DLD1 (cell line): Measurements from ENCODE around the gene TMEM245.
"Not testable (repeated sequence)": the region's sequence is repeated elsewhere in the genome, so short reads cannot be mapped to it uniquely, and the experiment has no call there.

Experiments used
- in situ Hi-C: cut with HindIII; loops from 2 replicates; pipeline ENCODE4 v1.10.0; 2017; ENCODE audit warnings: low sequenced_read_pairs

TMEM245 gene

DNA sequence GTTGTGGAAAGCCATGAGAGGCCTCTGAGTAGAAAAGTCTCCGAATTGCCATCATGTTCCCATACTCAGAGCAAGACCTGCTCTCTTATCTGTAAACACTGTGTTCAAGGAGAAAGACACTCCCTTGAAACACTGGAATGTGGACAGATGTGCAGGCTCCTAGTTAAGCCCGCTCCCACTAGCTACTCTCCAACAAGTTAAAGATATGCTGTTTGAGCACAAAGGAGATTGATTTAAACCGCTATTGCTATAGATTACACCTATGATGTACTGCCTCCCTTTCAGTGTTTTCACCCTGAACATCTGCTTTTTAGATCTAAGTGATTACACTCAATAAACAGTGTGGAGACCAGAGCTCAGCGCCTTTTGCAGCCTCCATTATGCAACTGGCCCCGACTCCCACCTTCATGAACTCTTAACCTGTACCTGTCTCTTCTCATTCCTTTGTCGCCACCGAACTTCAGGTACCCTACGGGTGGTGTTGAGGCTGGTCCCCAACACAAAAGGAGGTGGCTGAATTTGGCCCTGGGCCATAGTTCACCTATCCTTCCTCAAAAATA is 47.5 kb downstream of the TMEM245 start:
- in situ Hi-C loops = no loop called here

DNA sequence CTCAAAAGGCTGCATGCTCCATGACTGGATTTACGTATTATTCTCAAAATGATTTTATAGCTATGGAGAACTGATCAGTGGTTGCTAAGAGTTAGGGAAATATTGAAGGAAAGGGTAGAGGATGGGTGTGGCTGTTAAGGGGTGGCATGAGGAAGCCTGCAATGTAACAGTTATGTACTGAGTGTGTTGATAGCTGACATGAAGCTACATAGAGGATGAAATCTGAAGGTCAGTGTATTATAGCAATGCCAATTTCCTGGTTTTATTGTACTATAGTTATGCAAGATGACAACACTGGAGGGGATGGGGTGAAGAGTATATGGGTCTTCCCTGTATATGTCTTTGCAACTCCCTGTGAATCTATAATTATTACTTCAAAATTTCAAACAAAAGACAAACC is 51.0 kb downstream of the TMEM245 start:
- in situ Hi-C loops = no loop called here

DNA sequence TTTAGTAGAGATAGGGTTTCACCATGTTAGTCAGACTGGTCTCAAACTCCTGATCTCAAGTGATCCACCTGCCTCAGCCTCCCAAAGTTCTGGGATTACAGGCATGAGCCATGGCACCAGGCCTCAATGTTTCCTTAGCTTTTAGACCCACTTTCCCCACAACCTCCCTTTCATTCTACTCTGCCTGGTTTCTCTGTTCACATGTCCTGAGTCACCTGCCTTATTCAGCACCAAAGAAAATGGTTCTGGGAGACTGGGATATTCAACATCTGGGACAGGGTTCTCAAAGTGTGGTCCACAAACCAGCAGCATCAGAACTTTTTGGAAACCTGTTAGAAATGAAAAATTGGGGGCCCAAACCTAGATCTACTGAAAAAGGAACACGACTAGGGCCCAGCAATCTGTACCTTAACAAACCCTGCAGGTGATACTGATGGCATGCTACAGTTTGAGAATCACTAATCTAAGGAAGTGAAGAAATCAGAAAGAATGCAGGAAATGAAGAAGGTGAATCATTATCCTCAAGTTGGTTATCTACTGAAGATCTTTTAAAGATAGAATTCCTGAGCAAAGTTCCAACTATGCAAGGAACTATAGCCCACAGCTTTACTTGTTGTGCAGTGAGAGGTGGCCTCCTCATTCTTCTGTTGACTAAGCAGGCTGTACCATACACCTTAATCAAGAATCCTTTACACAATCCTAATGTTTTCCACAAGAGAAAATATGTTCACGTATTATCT is 54.6 kb downstream of the TMEM245 start:
- in situ Hi-C loops = no loop called here

DNA sequence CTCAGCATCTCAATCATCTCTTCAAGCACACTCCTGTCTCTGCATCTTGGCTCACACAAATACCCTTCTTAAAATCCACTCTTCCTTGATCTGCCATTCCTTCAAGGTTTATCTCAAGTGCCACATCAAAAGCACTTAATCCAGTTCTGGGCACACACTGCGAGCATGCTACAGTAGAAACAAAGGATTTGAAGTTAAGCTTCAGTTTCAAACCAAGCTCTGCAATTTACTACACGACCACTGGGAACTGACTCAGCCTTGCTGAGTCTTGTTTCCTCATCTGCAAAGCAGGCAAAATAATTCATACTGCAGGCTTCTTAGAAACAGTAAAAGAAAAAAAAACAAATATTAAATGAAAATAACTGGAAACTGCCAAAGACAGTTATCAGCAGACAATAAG is 56.0 kb downstream of the TMEM245 start:
- in situ Hi-C loops = no loop called here

DNA sequence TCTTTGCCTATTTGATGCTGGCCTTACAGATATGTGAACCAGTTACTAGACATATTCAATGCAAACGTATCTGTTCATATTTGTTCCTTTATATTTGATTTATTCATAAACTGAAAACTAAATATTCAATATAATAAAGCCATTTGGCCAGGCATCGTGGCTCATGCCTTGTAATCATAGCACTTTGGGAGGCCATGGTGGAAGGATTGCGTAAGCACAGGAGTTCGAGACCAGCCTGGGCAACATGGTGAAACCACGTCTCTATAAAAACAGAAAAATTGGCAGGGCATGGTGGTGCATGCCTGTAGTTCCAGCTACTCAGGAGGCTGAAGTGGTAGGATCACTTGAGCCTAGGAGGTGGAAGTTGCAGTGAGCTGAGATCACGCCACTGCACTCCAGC is 57.2 kb downstream of the TMEM245 start:
- in situ Hi-C loops = no loop called here

DNA sequence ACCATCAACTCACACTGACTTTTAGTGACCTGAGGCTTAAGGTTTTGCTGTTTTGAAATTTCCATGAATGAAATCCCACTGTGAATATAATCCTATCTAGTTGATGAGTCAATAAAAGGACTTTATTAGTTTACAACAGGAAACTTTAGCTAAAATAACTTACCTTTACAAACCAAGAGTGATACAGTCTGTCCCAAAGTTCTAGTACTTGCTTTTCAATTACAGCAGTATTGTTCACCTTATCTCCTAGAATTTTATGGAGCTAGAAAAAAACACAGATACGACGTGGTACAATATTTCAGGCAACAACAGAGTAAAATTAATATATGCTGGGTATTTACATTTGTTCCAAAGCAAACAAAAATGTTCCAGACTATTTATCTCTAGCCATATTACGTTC is 59.6 kb downstream of the TMEM245 start:
- in situ Hi-C loops = no loop called here

DNA sequence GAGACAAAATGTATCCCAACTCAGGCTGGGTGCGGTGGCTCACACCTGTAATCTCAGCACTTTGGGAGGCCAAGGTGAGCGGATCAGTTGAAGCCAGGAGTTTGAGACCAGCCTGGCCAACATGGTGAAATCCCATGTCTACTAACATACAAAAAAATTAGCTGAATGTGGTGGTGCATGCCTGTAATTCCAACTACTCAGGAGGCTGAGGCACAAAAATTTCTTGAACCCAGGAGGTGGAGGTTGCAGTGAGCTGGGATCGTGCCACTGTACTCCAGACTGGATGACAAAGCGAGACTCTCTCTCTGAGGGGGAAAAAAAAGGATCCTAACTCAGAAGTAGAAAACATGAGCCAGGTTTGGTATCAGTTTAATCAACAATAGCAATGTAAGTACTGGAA is 66.6 kb downstream of the TMEM245 start:
- in situ Hi-C loops = not testable (repeated sequence)

DNA sequence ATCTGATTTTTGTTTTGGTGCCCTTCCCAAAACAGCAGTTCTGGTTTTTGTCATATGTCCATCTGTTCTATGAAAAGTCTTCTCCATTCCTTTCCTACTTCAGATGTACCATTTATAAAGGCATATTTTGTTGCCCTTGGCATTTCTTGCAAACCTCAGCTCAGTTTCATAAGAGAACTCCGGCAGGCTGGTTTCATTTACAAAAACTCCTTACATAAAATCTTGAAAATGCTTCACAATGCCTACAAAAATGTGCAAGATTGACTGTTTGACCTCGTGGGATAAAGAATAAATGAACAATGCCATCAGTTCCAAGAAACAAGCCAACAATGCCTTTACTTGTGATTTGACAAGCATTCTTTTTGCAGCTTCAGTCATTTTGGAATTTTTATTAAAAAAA is 67.3 kb downstream of the TMEM245 start:
- in situ Hi-C loops = no loop called here

DNA sequence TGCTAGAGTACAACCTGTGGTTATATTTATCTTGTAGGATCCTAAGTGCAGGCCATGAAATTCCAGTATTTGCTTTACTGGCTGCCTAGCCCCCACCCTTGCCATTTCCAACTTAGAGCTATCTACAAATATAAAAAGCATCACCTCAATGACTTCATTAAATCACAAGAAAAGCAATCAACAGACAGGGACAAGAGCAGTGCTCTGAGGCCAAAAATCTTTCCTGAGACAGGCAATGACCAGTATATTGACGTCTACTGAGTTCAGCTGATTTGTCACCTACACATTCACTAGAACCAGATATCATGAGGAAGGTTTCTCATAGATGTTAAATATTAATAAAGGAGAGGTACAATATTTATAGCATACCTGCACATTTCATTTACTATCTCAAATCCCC is 68.0 kb downstream of the TMEM245 start:
- in situ Hi-C loops = no loop called here

DNA sequence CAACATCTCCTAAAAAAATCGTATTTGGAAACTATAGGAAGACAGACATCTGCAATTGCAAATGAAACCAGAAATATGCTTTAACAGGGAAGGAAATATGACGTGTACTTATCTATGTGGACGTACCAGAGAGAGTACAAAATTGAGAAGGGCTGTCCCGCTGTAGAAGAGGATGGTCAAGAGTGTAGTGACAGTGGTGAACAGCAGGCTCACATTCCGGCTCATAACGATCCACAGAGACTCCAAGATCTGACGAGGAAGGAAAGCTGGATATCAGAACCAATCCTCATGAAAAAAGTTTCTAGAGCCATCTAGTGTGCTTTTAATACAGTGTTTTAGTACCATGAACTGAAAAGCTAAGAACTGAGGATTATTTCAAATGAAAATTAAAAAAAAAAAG is 69.3 kb downstream of the TMEM245 start:
- in situ Hi-C loops = no loop called here

DNA sequence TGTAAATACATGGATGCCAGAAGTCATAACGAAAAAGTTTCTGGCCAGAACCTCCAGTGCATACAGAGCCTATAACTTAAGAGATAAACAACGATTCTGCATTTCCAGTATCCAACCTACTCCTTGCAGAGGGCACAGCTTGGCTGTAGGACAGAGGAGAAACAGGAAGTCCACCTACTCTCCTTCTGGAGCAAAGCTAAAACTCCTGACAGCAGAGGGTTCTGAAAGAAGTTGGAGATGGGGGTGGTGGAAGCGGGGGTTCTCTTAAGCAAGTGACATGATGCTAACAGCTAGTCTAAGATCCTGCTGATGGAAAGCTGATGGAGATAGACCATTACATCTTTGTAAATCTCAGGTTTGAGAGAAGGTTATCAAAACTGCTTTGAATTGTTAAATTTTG is 70.9 kb downstream of the TMEM245 start:
- in situ Hi-C loops = no loop called here

DNA sequence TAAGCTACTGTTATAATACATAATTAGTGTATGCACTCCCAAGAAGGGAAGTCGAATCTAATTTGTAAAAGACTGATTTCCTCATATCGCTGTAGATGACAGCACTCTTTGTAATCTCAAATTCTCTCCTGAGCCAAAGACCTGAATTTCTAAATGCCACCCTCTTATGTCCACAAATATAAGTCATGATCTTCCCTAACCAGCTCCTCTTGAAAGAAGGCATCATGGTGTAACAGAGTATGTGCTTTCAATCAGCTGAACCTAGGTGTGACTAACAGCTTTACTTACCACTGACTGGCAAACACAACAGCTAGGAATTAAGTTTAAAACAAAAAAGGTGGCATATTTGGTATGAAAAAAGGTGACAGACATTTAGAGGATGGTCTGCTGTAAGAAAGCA is 72.5 kb downstream of the TMEM245 start:
- in situ Hi-C loops = no loop called here

DNA sequence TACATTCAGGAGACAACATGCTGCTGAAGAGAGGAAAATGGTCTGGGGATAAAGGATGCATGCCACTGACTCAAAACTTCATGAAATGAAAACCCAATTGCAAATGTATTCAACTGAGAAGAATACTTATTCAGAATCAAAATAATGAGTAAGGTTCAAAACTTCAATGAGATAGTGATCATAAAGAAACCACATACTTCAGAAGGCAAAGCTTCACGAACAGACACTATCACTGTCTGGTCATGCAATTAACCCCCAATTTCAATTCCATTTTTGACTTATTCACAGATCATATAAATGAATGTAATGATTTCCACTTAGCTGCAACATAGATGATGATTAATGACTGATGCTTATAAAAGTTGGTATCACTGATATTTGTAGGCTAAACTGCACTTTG is 73.4 kb downstream of the TMEM245 start:
- in situ Hi-C loops = no loop called here

DNA sequence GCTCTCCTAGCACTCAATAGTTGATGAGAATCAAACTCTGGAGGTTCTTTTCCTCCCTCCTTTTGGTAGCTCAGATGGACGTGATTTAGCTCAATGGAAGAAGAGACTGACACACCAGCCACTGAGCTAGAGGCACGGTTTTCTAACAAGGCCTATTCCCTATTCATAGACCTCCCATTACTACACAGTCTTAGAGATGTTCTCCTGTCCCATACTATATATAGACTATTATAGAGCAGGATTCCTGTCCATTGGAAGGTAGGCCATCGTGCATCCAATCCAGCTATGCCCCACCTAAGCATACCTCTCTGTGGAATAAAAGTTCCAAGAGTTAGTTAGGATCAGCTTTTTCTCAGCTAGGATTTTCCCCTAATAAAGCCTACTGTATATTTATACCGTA is 76.2 kb downstream of the TMEM245 start:
- in situ Hi-C loops = no loop called here

DNA sequence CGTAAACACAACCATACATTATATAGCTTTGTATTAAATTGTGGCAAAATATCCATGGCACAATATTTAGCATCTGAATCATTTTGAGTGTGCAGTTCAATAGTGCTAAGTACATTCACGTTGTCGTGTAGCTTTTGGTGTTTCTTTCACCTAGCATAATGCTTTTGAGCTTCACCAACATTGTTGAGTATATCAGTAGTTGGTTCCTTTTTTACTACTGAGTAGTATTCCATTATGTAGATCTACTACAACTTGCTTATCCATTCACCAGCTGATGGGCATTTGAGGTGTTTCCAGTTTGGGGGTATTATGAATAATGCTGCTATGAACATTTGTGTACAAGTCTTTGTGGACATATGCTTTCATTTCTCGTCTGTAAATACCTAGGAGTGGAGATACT is 79.2 kb downstream of the TMEM245 start:
- in situ Hi-C loops = no loop called here

DNA sequence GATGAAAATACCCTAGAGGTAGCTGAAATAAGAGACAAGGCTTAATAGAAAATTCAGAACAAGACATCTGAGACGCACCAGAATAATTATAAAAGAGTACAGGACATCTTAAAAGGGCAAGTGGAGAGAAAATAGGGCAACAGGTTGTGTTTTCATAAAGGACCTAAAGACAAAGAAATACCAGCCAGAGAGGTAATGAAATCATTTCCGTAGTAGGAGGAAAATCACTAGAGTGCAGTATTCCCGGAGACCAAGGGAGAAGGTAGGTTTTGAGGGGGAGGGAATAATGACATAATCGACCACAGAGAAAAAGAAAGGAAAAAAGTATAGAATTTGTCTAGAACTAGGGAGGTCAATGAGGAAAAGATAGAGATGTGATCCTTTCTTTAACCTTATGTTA is 80.2 kb downstream of the TMEM245 start:
- in situ Hi-C loops = no loop called here

DNA sequence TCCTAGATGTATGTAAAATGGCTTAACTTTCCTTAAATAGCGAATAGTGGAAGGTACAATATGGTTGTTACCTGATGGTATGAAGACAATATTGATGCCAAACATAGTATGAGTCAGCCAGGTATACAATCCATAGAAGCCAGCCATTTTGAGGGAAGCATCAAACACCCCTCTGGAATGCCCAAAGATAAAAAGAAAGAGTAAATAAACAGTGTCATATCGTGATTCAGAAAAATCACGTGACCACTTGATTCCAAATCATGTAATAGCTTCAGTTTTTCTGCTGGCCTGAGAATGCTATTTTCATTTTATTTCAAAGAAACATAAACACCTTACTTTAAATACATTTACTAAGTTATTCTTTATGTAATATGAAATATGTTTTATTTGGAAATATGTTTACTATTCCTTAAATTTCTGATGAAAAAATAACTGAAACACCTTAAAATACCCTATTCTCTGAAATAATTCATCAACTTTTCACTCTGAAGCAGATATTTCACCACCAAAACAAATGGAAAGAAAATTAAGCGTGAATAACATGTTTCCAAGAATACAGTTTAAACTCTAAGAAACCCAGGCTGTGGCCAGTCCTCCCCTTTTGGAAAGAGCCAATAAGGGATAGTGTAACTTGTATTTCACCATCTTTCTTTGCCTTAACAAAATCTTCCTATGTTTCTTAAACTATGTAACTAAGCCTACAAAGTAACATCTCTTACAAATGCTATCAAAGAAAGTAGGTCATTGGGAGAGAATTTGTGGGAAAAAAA is 81.6 kb downstream of the TMEM245 start:
- in situ Hi-C loops = no loop called here

DNA sequence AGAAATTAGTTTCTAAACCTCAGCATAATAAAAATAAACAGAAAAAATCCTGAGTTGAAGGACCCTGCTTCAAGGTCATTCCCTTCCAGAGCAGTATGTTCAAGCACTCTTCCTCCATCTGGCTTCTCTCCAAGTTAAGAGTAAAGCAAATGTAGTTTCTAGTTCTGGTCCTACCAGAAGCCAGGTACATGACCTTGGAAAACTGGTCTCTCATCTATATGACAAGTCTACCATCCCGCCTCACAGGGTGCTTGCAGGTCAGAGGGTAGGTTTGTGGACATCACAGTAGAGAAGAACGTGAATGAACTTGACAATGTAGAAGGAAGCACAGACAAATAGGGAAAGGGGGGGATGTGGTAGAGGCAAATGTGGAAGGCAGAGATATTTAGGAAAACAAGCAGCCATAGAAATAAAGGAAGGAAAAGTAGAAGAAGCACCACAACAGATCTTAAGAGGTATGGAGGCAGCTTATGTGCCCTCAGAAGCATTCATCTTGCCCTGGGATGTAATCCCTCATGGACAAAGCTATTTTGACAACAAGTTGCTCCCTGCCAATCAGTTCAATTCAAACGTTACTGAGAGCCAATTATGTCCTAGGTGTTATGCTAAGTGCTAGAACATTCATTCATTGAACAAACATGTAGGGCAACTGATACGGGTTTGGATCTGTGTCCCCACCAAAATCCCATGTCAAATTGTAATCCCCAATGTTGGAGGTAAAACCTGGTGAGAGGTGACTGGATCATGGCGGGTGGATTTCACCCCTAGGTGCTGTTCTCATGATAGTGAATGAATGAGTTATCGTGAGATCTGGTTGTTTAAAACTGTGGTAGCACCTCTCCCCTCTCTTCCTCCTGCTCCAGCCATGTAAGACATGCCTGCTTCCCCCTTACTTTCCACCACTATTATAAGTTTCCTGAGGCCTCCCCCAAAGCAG is 82.7 kb downstream of the TMEM245 start:
- in situ Hi-C loops = no loop called here

DNA sequence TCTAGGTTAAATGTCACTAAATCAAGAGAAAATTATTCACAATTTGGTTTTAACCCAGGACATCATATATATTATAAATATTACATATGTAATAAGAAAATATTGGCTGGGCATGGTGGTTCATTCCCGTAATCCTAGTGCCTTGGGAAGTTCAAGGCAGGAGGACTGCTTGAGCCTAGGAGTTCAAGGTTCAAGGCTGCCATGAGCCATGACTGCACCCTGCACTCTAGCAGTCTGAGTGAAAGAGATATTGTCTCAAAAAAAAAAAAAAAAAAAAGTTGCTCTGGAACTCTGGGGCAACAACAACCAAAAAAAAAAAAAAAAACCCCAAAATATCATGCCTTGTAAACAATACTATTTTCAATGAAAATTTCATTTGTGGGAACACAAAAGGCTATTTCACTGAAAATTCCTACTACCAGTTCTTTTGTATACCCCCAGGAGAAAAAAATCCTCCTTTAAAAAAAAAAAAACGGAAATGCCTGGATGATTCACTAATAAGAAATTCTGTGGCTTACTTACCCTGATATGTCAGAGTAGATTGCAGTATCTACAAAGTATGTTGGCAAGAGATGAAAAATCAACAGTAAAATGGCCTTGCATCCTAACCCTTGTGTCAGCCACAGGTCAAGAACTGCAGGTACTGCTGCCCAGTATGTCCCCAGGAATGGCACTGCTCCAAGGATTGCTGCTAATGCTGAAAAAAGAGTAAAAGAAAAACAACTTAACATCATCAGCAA is 83.9 kb downstream of the TMEM245 start:
- in situ Hi-C loops = no loop called here

DNA sequence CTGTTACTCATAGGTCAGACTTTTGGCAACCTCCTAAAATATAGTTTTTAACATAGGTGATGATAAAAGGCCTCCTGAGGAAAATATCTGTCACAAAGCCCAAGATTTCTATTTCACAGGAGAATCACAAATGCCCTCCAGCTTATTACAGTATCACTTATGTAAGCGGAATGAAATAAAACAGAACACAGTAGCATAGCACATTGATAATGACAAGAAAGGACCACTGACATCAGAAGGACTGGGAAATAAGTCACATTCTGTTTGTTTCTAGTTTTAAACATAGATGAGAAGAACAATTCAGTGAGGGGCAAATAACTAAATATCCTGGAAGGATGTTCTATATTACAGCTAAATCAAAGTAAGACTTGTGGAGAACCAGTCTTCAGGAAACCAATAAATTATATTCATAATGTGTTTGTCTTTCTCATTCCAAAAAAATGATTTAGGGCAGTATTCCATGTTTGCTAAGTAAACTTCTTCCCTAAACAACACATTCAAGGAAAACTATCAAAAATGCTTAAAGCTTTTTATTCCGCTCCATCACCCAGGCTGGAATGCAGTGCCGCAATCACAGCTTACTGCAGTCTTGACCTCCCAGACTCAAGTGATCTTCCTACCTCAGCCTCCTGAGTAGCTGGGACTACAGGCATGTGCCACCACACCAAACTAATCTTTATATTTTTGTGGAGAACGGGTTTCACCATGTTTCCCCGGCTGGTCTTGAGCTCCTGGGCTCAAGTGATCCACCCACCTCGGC is 85.6 kb downstream of the TMEM245 start:
- in situ Hi-C loops = no loop called here
